A673 (cell line): ENCODE measurements around the gene ST8SIA1.

ENCODE experiments used
- CTCF ChIP-seq: fragments of 300-800, 200-600 bp; sonication (generic); conservative IDR thresholded peaks from 2 replicates; pipeline ENCODE4 v1.5.1; 2017; ENCODE audit warnings: low read depth, mild to moderate bottlenecking, antibody characterized with exemption, low read length, moderate library complexity, mixed read lengths
- EZH2 ChIP-seq: fragments of 200-600 bp; sonication (generic); IDR thresholded peaks from 2 replicates; pipeline ENCODE4 v1.6.1; 2017; ENCODE audit warnings: borderline replicate concordance, low read depth, mild to moderate bottlenecking, mixed read lengths, antibody characterized with exemption, low read length; ENCODE audit not compliant: poor library complexity, severe bottlenecking

GRCh38 chr12:22313963-22314330 lies 20.6 kb downstream of the ST8SIA1 start:
- no peak for TF ChIP-seq CTCF
- no peak for TF ChIP-seq EZH2
